Upper lobe of left lung (tissue), 4 donors: ENCODE measurements around the gene DNHD1.

Source experiments
- CTCF ChIP-seq, 6 experiments: fragments of 450-650 bp in 4 of 6; fragments of 200-600 bp in 2 of 6; sonication (generic) in 2 of 6; IDR thresholded peaks; one replicate each; pipeline ENCODE4 v1.5.1; 2016 to 2019; ENCODE audit warnings: antibody characterized with exemption in 6 of 6
- EP300 ChIP-seq, 4 donors: sonication (generic); formaldehyde crosslinking; IDR thresholded peaks; one replicate each; pipeline ENCODE4 v1.5.1; 2017; ENCODE audit warnings: antibody characterized with exemption in 4 of 4, control low read depth in 2 of 4
- POLR2AphosphoS5 ChIP-seq, 2 donors: sonication (generic); formaldehyde crosslinking; IDR thresholded peaks; one replicate each; pipeline ENCODE4 v1.5.1; 2017; ENCODE audit warnings: antibody characterized with exemption in 2 of 2

GRCh38 chr11:6472934-6473333, 24.1 kb upstream of the DNHD1 start:
- no peak for TF ChIP-seq CTCF (IDR thresholded peaks at IDR 0.05)
- no peak for TF ChIP-seq EP300 (IDR thresholded peaks at IDR 0.05)
- no peak for TF ChIP-seq POLR2AphosphoS5 (IDR thresholded peaks at IDR 0.05)
